Lower lobe of right lung (tissue), 2 donors: Measurements from ENCODE around the gene NAT10. TPM values are rescaled to one million over a fixed set of nuclear protein-coding genes. Genes with fewer than 3 reads are reported as not detected.

Experiments used
- ATAC-seq, 2 donors: fragments of 200-7000 bp; cut with Tn5 transposase; one replicate each; pipeline ENCODE4 v1.9.1; 2020 to 2022; ENCODE audit warnings: mild to moderate bottlenecking in 2 of 2, moderate library complexity in 2 of 2
- DNase-seq: peaks from one replicate; pipeline ENCODE4 v3.0.0-alpha.2; 2020
- H3K27ac ChIP-seq: fragments of 200-600 bp; one replicate; pipeline ENCODE4 v1.8.0; 2022
- H3K27me3 ChIP-seq: fragments of 200-600 bp; one replicate; pipeline ENCODE4 v1.8.0; 2022; ENCODE audit warnings: low read depth
- H3K36me3 ChIP-seq: fragments of 200-600 bp; one replicate; pipeline ENCODE4 v1.8.0; 2022; ENCODE audit warnings: mild to moderate bottlenecking
- H3K4me1 ChIP-seq: fragments of 200-600 bp; one replicate; pipeline ENCODE4 v1.8.0; 2022
- H3K4me3 ChIP-seq: fragments of 200-600 bp; one replicate; pipeline ENCODE4 v1.8.0; 2022; ENCODE audit warnings: mild to moderate bottlenecking
- H3K9me3 ChIP-seq: fragments of 200-600 bp; one replicate; pipeline ENCODE4 v1.8.0; 2022
- intact Hi-C: fragments of 100-400 bp; cut with DNase I; formaldehyde crosslinking; loops from one replicate; pipeline ENCODE4 v1.11.0; 2022
- total RNA-seq: library from RNA; stranded (reverse); fragmentation: NEBNext Ultra II Directional; extraction: Animal tissue kit (Norgen Biotek cat#: 25700); gene quantifications from one replicate; pipeline ENCODE4 v1.2.1, GENCODE V29; 2021
- TF ChIP-seq, protein P1 (sequence below): fragments of 200-600 bp; IDR thresholded peaks from one replicate; pipeline ENCODE4 v1.8.0; 2022; ENCODE audit warnings: antibody characterized with exemption, mild to moderate bottlenecking
- donor health status: DM: no; HTN: yes; CAD: no; lungs with severe emphysema.

Gene NAT10
- total RNA-seq, 1 donor from 2014 or later, result 37.3 TPM

DNA sequence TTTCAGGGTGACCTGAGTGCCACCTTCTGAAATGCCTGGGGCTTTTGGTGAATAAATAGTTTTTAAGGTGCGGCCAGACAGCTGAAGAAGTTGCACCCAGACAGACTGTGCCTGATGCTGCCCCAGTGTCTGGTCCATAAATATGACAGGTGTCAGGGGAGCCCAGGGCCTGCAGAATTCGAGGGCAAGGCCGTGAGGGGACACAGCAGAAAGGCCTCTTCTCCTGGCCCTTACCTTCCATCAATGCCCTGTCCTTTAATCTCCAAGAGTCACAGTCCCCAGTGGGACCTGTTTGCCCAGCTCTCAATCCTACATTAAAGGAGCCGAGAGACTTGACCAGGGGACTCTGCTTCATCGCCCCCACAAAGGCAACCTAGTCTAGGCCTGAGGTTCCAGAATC is 45.7 kb downstream of the NAT10 start:
- TF ChIP-seq, protein P1, sequence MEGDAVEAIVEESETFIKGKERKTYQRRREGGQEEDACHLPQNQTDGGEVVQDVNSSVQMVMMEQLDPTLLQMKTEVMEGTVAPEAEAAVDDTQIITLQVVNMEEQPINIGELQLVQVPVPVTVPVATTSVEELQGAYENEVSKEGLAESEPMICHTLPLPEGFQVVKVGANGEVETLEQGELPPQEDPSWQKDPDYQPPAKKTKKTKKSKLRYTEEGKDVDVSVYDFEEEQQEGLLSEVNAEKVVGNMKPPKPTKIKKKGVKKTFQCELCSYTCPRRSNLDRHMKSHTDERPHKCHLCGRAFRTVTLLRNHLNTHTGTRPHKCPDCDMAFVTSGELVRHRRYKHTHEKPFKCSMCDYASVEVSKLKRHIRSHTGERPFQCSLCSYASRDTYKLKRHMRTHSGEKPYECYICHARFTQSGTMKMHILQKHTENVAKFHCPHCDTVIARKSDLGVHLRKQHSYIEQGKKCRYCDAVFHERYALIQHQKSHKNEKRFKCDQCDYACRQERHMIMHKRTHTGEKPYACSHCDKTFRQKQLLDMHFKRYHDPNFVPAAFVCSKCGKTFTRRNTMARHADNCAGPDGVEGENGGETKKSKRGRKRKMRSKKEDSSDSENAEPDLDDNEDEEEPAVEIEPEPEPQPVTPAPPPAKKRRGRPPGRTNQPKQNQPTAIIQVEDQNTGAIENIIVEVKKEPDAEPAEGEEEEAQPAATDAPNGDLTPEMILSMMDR, result no peak
- Histone ChIP-seq H3K4me1 (peaks cover 17% of the 10 kb centered on the region), H3K36me3 (peaks cover 46% of the 10 kb centered on the region)

DNA sequence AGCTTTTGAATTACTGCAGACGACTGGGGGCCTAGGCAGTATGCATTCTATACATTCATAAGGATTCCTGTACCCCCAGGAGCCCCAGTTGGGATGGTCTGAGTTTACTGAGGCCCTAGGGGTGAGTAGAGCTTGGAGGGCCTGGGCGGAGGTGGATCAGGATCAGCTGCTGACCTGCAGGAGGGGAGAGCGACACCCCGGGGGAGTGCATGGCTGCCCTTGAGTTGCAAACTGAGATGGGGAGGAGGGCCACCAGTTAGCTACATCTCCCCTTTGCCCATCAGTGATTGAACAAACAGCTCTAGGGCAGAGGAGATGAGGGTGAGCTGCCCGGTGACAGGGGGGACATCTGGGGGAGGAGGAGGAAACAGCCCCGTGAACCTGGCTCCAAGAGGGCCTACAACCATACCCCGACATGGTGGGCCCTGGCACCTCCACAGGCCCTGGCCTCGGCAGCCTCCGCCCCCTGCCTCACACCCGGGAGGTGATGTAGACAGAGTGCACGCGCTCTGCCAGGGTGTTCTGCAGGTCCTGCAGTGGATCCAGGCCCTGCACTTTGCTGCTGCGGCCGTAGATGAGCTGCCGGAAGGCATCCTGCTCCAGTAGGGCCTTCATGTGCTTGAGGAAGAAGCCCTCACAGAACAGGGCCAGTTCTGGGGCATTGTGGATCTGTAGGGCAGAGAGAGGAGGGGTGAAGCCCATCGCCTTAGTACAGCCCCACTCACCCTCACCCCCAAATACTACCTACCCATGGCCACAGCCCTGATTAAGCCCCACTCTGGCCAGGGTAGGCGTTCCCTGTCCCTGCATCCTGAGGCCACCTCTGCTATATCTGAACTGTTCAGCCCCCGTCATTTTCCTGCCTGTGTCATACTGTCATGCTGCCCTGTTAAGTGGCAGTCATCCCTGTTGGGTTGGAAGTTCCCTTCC is 46.8 kb downstream of the NAT10 start:
- TF ChIP-seq, protein P1, result no peak
- peaks cover 36% of the 10 kb centered on the region for H3K36me3 ChIP-seq
- intact Hi-C loops, result no loop called here

More for the DNA sequence above, 45.7 kb downstream of the NAT10 start:
- no peak for ATAC-seq
- Histone ChIP-seq H3K9me3 (no peaks in the 10 kb centered on the region), H3K4me3 (no peak overlapping the region), H3K27me3 (no peaks in the 10 kb centered on the region), H3K27ac (no peak overlapping the region)
- peak; percentile 6 for DNase-seq
- intact Hi-C loops, result no loop called here

DNA sequence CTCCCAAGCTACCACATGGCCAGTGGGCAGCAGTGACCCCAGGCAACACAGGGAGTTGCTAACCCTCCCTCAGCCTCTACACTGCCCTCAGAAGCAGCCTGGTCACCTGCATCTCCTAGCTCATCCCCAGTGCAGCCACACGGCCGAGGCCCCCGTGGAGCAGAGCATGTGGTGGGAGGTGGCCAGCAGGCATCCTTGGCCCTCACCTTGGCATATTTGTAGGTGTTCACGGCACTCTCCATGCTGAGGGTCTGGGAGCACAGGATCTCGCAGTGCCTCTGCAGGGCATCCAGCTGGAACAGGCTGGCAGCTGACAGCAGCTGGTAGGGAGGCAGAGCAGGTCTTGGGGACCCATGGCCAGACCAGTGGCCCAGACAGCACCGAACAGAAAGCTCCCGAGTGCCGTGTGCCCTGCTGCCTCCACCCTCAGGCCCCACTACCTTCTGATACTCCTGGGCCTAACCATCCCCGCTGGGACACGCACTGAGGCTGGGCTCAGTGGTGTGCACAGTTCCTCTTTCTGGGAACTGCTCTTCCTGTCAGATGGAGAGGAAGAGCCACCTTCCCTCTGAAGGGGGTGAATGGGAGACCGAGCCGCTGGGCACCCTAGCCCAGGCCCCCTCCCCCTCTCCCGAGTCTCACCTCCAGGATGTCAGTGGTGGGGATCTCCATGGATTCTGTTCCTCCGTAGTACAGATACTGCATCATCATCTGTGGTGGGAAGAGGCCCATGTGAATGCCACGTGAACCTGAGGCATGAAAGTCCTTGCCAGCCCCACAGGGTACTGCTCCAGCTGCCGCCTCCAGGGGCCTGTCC is 48.8 kb downstream of the NAT10 start:
- ATAC-seq (peak in 1 of 2 donors; percentile 41), DNase-seq (peak; percentile 49)
- H3K27ac ChIP-seq, result no peak overlapping the region
- TF ChIP-seq, protein P1, result no peak
- intact Hi-C loops, result no loop called here
- peaks cover 17% of the 10 kb centered on the region for H3K4me1 ChIP-seq
- H3K27me3 ChIP-seq, result no peaks in the 10 kb centered on the region
- peaks cover 15% of the 10 kb centered on the region for H3K36me3 ChIP-seq
- H3K4me3 ChIP-seq, result no peak overlapping the region
- H3K9me3 ChIP-seq, result no peaks in the 10 kb centered on the region

More for the DNA sequence above, 46.8 kb downstream of the NAT10 start:
- H3K4me1 ChIP-seq, result peaks cover 17% of the 10 kb centered on the region
- no peaks in the 10 kb centered on the region for H3K27me3 ChIP-seq
- H3K9me3 ChIP-seq, result no peaks in the 10 kb centered on the region
- no peak overlapping the region for H3K27ac ChIP-seq
- H3K4me3 ChIP-seq, result no peak overlapping the region
- ATAC-seq (no peak), DNase-seq (peak; percentile 41)

DNA sequence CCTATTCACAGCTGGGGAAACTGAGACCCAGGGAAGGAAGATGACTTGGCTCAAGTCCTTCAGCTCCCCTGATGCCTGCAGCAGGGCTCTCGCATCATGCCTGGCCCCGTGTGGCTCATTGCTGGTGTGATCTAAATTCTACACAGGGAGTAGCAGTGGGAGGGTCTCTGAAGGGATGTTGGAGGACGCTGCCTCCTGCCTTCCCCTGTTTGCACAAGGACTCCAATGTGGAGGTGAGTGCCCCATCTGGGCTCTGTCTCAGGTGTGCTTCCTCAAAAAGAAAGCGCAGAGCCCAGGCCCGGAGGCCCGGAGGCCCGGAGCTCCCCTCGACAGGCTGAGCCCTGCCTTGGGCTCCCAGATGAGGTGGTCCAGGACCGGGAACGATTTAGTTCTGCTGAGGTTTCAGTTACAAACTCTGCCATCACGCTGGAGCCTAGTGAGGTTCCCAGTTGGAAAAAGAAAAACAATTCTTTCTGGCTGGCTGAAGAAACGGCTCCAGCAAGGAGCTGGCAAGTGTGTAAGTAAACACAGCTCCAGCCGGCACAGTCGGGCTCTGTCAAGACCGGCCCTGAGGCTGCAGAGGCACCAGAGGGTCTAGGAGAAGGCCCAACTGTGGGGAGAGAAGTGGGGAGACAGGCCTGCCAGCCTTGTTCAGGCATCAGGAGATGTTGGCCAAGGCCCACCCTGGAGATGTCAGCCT is 49.8 kb downstream of the NAT10 start:
- no peaks in the 10 kb centered on the region for H3K27me3 ChIP-seq
- H3K4me3 ChIP-seq, result no peak overlapping the region
- intact Hi-C loops, result no loop called here
- peak; percentile 45 for DNase-seq
- TF ChIP-seq, protein P1, result no peak
- H3K9me3 ChIP-seq, result no peaks in the 10 kb centered on the region
- peaks cover 17% of the 10 kb centered on the region for H3K4me1 ChIP-seq
- H3K27ac ChIP-seq, result no peak overlapping the region
- peak; percentile 29 to 58 for ATAC-seq
- H3K36me3 ChIP-seq, result peaks cover 6% of the 10 kb centered on the region

DNA sequence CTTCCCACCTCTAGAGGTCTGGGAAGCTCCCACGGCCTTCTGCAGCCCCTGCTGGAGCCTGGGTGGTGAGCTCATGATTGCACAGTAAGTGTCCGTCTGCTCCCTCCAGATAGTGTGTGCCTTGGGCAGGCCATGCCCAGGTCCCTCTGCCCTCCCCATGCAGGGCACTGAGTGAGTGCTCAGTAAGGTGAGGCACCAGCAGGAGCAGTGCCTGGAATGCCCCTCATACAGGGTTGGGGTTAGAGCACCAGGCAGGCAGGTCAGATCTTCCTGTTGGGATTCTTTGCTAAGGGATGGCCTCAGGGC is 50.3 kb downstream of the NAT10 start:
- no peak overlapping the region for H3K27ac ChIP-seq
- H3K27me3 ChIP-seq, result no peaks in the 10 kb centered on the region
- TF ChIP-seq, protein P1, result no peak
- no peak overlapping the region for H3K4me3 ChIP-seq
- peaks cover 6% of the 10 kb centered on the region for H3K36me3 ChIP-seq
- DNase-seq (no peak), ATAC-seq (peak; percentile 22 to 40)
- intact Hi-C loops, result no loop called here
- peaks cover 14% of the 10 kb centered on the region for H3K4me1 ChIP-seq
- H3K9me3 ChIP-seq, result no peaks in the 10 kb centered on the region
